SU-DHL-6 (cell line): Measurements from ENCODE around the gene ZNF658.
"Not testable (repeated sequence)": the region's sequence is repeated elsewhere in the genome, so short reads cannot be mapped to it uniquely, and the experiment has no call there.

Source experiments
- H2AFZ ChIP-seq: fragments of 200-600 bp; sonication (generic); 2 replicates; pipeline ENCODE4 v1.6.1; 2014; ENCODE audit warnings: low read depth, mild to moderate bottlenecking, moderate library complexity, mixed read lengths, antibody characterized with exemption, low read length; ENCODE audit not compliant: severe bottlenecking
- H3F3A ChIP-seq: fragments of 200-600 bp; shearing (Covaris generic); 2 replicates; pipeline ENCODE4 v1.6.0; 2016; ENCODE audit warnings: antibody characterized with exemption, mild to moderate bottlenecking; ENCODE audit not compliant: insufficient read depth
- H3K27ac ChIP-seq: fragments of 200-600 bp; sonication (generic); 2 replicates; pipeline ENCODE4 v1.5.1; 2016; ENCODE audit warnings: low read depth, mild to moderate bottlenecking, low read length, moderate library complexity, mixed read lengths
- H3K27me3 ChIP-seq: fragments of 200-600 bp; sonication (generic), shearing (Covaris generic); 2 replicates; pipeline ENCODE4 v1.6.0; 2014; ENCODE audit warnings: mild to moderate bottlenecking, low read length
- H3K36me3 ChIP-seq: fragments of 200-600 bp; sonication (generic); 2 replicates; pipeline ENCODE4 v1.6.1; 2014; ENCODE audit warnings: mild to moderate bottlenecking, low read length, mixed read lengths
- H3K4me2 ChIP-seq: fragments of 300-600, 200-600 bp; shearing (Covaris generic), sonication (generic); 2 replicates; pipeline ENCODE4 v1.6.0; 2014; ENCODE audit warnings: low read length, low read depth, mild to moderate bottlenecking; ENCODE audit not compliant: poor library complexity, severe bottlenecking
- H3K4me3 ChIP-seq: fragments of 200-600 bp; sonication (generic); 2 replicates; pipeline ENCODE4 v1.5.1; 2014; ENCODE audit warnings: antibody characterized with exemption, low read length, mild to moderate bottlenecking, mixed read lengths; ENCODE audit not compliant: insufficient read depth, poor library complexity, severe bottlenecking
- H3K79me2 ChIP-seq: fragments of 200-600 bp; sonication (generic); 2 replicates; pipeline ENCODE4 v1.6.1; 2014; ENCODE audit warnings: mild to moderate bottlenecking, low read length, moderate library complexity; ENCODE audit not compliant: insufficient read depth
- H3K9ac ChIP-seq: fragments of 200-600 bp; sonication (generic); 2 replicates; pipeline ENCODE4 v1.7.0; 2014; ENCODE audit warnings: mild to moderate bottlenecking, low read length
- H3K9me2 ChIP-seq: fragments of 200-600 bp; sonication (generic); replicated peaks from 2 replicates; pipeline ENCODE4 v1.6.1; 2014; ENCODE audit warnings: low read length; ENCODE audit not compliant: insufficient read depth
- H3K9me3 ChIP-seq: fragments of 200-600 bp; sonication (generic); 2 replicates; pipeline ENCODE4 v1.6.1; 2014; ENCODE audit warnings: low read length, mixed read lengths; ENCODE audit not compliant: insufficient read depth
- H4K20me1 ChIP-seq: fragments of 200-600 bp; sonication (generic); 2 replicates; pipeline ENCODE4 v1.6.1; 2014; ENCODE audit warnings: low read depth, mild to moderate bottlenecking, antibody characterized with exemption, low read length, moderate library complexity, mixed read lengths

The ZNF658 gene

GRCh38 chr9:66920072-66920471 lies 19.5 kb downstream of the ZNF658 start:
- H3K4me3 ChIP-seq, H3K9ac ChIP-seq, H3K36me3 ChIP-seq, H4K20me1 ChIP-seq, H3K9me3 ChIP-seq, H2AFZ ChIP-seq, H3K27ac ChIP-seq, H3K4me2 ChIP-seq, H3K9me2 ChIP-seq, H3F3A ChIP-seq, H3K79me2 ChIP-seq, H3K27me3 ChIP-seq: not testable (repeated sequence)

GRCh38 chr9:66936194-66936870 lies 35.8 kb downstream of the ZNF658 start:
- not testable (repeated sequence) for H3K9ac ChIP-seq, H3F3A ChIP-seq, H3K4me2 ChIP-seq, H4K20me1 ChIP-seq, H3K9me2 ChIP-seq, H3K36me3 ChIP-seq, H3K4me3 ChIP-seq, H2AFZ ChIP-seq, H3K79me2 ChIP-seq, H3K9me3 ChIP-seq, H3K27me3 ChIP-seq, H3K27ac ChIP-seq

GRCh38 chr9:66937662-66938061 lies 37.1 kb downstream of the ZNF658 start:
- not testable (repeated sequence) for H3K9ac ChIP-seq, H3K27me3 ChIP-seq, H3K27ac ChIP-seq, H3K9me3 ChIP-seq, H4K20me1 ChIP-seq, H3F3A ChIP-seq, H3K4me3 ChIP-seq, H3K79me2 ChIP-seq, H3K4me2 ChIP-seq, H2AFZ ChIP-seq, H3K36me3 ChIP-seq, H3K9me2 ChIP-seq

- H3K9ac ChIP-seq, H3F3A ChIP-seq, H3K36me3 ChIP-seq, H3K4me3 ChIP-seq, H4K20me1 ChIP-seq, H3K4me2 ChIP-seq, H3K27ac ChIP-seq, H3K79me2 ChIP-seq, H3K9me3 ChIP-seq, H3K27me3 ChIP-seq, H2AFZ ChIP-seq, H3K9me2 ChIP-seq: not testable (repeated sequence)
These were observed 37.8 kb downstream of the ZNF658 start for GRCh38 chr9:66938322-66938721.

DNA sequence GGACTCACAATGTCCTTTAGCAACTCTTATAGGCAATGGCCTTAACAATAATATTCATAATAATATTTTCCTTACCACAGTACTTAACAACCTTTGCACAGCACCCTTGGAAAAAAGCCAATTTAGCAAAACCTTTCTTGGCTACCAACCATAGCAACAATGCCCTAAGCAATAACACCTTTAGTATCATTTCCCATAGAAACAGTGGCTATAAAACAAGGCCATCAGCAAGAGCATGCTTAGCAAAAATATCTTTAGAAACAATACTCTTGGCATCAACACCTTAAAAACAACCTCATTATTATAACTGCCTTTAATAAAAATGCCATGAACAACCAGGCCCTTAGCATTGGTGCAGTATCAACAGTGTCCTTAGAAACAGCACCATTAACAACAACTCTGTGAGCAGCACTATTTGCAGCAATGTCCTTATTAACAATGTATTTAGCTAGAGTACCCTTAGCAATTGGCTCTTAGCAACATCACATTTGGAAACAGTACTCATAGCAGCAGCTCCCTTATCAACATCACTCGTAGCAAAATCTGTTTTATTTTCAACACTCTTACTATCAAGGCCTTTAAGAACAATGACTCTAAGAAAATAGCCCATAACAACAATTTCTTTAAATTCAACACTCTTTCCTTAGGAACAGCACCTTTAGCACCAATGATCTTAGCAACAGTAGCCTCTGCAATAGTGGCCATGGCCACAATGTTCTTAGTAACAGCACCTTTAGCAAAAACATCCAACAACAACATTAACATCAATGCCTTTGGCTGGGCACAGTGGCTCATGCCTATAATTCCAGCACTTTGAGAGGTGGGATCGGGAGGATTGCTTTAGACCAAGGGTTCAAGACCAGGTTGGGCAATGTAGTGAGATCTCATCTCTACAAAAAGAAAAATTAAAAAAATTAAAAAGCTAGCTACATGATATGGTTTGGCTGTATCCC lies 39.6 kb downstream of the ZNF658 start:
- not testable (repeated sequence) for H4K20me1 ChIP-seq, H3K9ac ChIP-seq, H3K27ac ChIP-seq, H3K9me3 ChIP-seq, H3F3A ChIP-seq, H3K36me3 ChIP-seq, H3K9me2 ChIP-seq, H3K27me3 ChIP-seq, H3K4me3 ChIP-seq, H3K79me2 ChIP-seq, H3K4me2 ChIP-seq, H2AFZ ChIP-seq

- H3K36me3 ChIP-seq, H4K20me1 ChIP-seq, H3K4me3 ChIP-seq, H3K9ac ChIP-seq, H3K27me3 ChIP-seq, H3K27ac ChIP-seq, H3K79me2 ChIP-seq, H3K9me2 ChIP-seq, H2AFZ ChIP-seq, H3K4me2 ChIP-seq, H3K9me3 ChIP-seq, H3F3A ChIP-seq: not testable (repeated sequence)
These were observed 42.1 kb downstream of the ZNF658 start for GRCh38 chr9:66942400-66943155.

GRCh38 chr9:66952576-66952975 lies 52.1 kb downstream of the ZNF658 start:
- H2AFZ ChIP-seq, H3K9ac ChIP-seq, H3K36me3 ChIP-seq, H3K4me3 ChIP-seq, H3K27me3 ChIP-seq, H3K9me2 ChIP-seq, H4K20me1 ChIP-seq, H3K79me2 ChIP-seq, H3K27ac ChIP-seq, H3K4me2 ChIP-seq, H3K9me3 ChIP-seq, H3F3A ChIP-seq: not testable (repeated sequence)
